Activated CD4-positive, alpha-beta T cell treated with anti-CD3 and anti-CD28 coated beads for 4 hours (primary cell): Measurements from ENCODE around the gene NFE2L1.
"Not testable (repeated sequence)": the region's sequence is repeated elsewhere in the genome, so short reads cannot be mapped to it uniquely, and the experiment has no call there.

Experiments used
- DNase-seq, 2 donors: peaks; one replicate each; pipeline ENCODE4 v3.0.0-alpha.2; 2020

NFE2L1 gene

DNA sequence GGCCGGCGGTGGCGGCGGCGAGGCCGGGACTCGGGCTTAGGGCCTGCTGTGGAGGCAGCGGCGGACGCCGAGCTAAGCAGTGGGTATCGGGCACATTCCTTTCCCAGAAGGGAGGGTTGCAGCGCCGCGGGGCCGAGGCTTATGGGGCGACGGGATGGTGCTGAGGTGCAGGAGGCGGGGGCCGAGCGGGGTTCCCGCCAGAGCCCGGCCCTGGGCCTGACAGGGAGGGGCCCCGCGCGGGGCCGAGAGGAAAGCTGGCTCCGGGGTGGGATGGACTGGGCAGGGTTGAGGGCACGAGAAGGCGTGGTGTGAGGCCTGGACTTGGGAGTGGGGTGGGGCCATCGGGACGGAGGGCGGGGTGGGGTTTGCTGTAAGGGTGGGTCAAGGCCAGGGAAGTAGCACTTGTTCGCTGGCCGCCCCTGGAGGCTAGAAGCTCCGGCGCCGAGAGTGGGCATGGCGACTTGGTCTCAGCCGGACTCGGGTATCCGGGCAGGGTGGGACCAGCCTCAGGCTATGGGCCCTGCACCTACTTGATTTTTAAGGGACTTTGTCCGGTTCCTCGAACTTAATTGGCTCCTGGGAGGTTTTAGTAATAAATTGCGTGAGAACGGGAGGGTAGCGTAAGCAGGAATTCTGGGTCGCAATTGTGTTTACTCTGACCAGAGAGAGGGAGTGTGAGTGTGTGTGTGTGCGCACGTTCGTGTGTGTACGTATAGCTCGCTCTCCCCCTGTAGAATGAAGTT is 396 bp downstream of the NFE2L1 start:
- DNase-seq = peak in 1 of 2 donors; percentile 15

DNA sequence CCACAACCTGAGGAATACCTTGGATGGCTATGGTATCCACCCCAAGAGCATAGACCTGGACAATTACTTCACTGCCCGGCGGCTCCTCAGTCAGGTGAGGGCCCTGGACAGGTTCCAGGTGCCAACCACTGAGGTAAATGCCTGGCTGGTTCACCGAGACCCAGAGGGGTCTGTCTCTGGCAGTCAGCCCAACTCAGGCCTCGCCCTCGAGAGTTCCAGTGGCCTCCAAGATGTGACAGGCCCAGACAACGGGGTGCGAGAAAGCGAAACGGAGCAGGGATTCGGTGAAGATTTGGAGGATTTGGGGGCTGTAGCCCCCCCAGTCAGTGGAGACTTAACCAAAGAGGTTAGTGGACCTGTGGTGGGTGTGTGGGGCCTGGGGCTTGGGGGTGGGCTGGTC is 3.1 kb downstream of the NFE2L1 start:
- DNase-seq = no peak

DNA sequence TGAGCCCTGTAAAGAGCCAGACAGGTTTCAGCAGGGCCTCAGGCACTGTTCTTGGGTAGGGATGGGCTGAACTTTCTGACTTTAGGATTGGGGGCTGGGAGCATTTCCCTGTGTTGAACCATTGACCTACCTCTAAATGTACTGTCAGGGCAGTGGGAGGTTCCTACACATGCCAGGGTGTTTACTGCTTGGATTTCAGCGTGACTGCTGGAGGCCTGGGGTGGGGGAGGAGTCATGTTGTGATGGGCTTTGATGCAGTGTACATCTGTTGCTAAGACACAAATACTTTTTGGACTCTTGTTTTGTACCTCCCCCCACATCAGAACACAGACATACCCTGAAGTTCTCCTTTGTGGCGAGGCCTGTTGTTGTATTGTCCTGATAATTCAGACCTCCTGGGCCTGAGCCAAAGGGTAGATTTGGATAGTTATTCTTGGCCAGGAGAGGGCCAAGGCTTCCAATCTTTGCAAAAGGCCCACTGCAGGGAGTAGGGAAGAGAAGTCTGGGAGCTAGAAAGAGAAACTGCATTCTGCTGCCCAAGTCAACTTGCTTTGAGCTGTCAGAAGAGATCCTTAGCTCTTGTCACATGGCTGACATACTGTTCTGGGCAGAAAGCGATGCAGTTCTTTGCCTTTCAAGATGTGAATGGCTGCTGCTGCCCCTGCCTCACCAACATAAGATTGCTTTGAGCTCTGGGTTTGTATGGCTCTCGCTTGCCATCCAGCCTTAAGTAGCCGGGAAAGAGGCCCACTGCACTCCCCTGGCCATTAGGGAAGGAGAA is 3.7 kb downstream of the NFE2L1 start:
- no peak for DNase-seq

DNA sequence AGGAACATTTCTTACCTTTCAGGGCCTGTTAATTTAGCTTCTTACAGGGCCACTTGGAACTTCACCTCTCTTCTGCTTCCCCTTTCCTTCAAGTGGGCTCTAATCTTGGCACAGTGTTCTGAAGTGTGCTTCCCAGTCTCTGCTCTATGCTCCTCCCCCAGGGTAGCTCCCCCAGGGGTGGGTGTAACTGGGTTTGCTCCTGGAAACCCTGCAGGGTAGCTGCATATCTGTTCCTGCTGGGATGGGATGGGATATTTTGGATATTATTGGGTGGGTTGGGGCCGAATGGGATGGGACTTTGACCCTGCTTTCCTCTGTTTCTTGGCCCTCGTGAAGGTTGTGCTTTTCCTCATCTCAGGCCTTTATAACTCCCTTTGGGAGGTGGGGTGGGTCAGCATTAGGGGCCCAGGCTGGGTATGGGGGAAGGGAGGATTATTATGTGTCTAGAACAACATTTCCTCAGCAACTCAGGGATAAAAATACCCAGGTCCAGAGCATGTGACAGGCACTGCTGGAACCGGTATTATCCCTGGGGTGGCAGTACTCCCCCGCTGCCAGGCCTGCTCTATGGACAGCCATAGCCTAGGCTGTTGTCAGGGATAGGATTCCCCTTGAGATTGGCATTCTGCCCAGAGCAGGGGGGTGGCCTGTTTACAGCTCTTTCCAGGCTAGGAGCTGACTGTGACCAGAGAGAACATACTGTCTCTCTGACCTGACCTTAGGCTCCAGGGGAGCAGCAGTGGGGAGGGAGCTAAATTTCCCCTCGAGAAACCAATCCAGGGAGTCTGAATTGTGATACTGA is 5.0 kb downstream of the NFE2L1 start:
- no peak for DNase-seq

DNA sequence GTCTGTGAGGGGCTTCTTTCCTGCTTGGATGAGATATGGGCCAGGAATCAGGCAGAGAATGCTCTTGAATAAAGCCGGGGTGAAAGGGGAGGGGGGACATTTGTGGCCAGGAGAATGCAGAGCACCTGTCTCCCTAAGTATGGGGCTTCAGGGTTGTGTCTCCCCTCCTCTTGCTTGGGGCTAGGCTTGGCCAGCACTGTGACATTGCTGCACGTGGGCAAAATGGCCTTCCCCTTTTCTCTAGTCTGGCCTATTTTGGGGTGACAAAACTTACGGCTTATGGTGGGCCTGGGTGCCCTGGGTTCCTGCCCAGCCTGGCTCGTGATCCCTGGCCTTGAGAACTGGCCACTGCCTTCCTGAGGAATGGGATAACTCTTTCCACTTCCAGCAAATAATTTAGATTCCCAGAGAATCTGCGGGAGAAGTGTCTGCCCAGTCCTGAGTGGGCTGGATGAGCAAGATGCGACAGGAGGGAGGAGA is 5.6 kb downstream of the NFE2L1 start:
- DNase-seq = no peak

DNA sequence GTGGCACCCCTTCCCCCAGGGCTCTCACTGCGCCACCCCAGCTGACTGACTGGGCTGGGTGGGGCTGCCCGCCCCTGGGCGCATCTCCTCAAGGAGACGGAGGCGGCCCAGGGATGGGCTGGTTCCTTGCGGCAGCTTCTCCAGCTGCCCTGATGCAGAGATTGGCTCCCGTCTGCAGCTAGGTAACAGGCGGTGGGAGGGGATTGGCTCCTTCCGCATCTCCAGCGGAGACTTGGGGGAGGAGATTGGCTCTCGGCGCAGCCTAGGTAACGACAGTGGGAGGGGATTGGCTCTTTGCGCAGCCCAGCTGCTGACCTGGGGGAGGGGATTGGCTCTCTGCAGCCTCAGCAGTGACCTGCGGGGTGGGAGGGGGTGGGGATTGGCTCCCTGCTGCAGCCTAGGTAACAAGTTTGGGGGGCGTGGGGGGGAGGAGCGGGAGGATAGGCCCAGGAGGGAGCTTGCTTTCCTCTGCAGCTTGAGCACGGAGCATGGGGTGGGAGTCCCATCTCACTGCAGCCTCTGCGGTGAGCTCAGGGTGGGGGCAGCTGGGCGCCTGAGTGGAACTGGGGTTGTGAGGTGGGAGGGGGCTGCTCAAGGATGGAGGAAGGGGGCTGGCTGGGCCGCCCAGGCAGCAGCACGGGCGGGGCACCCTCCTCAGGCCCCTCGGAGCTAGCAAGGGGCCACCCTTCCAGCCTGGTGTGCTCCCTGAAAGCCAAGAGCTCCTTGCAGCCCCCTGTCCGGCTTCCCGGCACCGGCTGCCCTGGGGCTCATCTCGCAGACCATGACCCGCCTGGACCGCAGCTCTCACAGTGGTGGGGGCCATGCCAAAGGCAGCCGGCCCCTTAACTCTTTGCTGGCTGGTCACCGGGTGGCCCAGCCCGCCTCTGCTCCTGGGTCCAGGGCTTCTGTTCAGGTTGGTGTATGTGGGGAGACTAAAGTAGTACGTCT is 6.4 kb downstream of the NFE2L1 start:
- DNase-seq = no peak

DNA sequence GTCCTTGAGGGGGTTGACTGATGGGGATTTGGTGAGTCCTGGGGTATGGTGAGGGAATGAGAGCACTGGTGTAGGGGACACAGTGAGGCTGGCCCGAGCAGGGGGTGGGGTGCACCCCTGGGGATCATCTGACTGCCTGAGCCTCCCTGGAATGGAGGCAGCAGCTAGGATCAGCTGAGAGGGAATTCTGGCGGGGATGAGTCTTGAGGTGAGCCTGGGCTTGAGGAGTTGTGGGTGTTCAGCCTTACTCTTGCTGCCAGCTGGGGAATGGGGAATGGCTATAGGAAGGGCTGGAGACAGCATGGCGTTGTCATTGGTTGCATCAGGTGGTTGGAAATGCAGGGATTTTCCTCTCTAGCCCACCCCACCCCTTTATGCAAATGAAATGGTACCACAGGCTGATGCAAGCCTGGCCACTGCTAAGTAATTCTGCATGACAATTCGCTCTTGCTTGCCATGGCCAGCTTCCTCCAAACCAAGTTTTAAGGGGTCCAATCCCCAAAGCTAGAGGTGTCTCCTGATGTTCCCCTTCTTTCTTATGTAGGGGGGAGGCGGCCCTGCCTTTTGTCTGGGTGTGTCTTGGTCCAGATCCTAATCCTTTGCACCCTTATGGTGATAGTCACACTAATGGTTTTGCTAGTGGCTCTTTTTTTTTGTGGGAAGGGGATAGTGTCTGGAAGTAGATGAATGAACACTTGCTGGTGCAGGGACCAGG is 7.5 kb downstream of the NFE2L1 start:
- no peak for DNase-seq

DNA sequence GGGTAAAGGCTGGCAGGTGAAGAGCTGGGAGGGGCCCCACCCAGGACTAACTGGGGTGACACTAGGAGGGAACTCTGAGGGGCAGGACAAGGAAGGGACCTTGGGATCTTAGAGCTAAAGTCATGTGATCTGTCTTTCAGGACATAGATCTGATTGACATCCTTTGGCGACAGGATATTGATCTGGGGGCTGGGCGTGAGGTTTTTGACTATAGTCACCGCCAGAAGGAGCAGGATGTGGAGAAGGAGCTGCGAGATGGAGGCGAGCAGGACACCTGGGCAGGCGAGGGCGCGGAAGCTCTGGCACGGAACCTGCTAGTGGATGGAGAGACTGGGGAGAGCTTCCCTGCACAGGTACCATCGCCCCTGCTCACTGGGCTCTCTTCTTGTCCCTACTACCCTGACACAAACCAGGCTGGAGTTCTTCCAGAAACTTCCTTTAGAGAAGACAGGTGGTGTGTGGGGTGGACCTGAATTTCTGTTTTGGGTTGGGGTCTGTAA is 8.1 kb downstream of the NFE2L1 start:
- no peak for DNase-seq

DNA sequence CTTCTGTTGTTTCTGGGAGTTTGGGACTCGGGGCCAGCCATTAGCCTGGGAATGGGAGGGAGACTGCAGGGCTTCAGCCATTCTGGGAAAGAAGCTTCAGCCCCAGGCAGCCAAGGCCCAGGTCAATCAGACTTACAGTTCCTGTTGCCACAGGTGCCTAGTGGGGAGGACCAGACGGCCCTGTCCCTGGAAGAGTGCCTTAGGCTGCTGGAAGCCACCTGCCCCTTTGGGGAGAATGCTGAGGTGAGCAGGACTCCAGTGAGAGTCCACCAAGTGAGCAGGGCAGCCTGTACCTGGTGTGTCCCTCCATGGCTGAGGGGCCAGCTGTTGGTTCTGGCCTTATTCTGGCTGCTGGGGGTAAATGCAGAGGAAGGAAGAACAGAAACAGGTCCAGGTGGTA is 8.7 kb downstream of the NFE2L1 start:
- DNase-seq = no peak

GRCh38 chr17:48057626-48058025 is 9.5 kb downstream of the NFE2L1 start:
- DNase-seq = no peak

DNA sequence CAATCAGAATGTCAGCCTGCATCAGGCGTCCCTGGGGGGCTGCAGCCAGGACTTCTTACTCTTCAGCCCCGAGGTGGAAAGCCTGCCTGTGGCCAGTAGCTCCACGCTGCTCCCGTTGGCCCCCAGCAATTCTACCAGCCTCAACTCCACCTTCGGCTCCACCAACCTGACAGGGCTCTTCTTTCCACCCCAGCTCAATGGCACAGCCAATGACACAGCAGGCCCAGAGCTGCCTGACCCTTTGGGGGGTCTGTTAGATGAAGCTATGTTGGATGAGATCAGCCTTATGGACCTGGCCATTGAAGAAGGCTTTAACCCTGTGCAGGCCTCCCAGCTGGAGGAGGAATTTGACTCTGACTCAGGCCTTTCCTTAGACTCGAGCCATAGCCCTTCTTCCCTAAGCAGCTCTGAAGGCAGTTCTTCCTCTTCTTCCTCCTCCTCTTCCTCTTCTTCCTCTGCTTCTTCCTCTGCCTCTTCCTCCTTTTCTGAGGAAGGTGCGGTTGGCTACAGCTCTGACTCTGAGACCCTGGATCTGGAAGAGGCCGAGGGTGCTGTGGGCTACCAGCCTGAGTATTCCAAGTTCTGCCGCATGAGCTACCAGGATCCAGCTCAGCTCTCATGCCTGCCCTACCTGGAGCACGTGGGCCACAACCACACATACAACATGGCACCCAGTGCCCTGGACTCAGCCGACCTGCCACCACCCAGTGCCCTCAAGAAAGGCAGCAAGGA is 10.4 kb downstream of the NFE2L1 start:
- DNase-seq = no peak

DNA sequence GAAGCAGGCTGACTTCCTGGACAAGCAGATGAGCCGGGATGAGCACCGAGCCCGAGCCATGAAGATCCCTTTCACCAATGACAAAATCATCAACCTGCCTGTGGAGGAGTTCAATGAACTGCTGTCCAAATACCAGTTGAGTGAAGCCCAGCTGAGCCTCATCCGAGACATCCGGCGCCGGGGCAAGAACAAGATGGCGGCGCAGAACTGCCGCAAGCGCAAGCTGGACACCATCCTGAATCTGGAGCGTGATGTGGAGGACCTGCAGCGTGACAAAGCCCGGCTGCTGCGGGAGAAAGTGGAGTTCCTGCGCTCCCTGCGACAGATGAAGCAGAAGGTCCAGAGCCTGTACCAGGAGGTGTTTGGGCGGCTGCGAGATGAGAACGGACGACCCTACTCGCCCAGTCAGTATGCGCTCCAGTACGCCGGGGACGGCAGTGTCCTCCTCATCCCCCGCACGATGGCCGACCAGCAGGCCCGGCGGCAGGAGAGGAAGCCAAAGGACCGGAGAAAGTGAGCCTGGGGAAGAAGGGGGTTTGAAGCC is 11.0 kb downstream of the NFE2L1 start:
- DNase-seq = no peak

- no peak for DNase-seq
Measured at GRCh38 chr17:48060249-48060648, 12.1 kb downstream of the NFE2L1 start.

- DNase-seq = no peak
Measured at GRCh38 chr17:48062273-48062672, 14.1 kb downstream of the NFE2L1 start.

DNA sequence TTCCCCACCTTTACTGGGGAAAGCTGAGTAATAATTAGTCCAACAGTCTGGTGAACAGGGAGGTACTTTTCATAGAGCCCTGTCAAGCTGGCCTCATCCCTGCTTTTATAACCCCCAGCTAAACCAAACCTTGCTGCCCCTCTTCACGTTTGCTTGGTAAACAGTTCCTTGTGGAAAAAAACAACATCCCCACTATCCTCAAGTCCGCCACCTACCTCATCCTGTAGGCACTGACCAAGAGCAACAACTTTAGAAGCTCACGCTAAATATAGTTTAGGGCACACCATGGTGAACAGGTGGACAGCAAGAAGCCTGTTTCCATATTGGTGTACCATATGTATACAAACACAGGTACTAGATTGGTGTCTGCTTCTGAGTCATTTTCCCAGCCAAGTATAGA is 16.5 kb downstream of the NFE2L1 start:
- DNase-seq = no peak

- DNase-seq = no peak
Measured at GRCh38 chr17:48066192-48066591, 18.0 kb downstream of the NFE2L1 start.

DNA sequence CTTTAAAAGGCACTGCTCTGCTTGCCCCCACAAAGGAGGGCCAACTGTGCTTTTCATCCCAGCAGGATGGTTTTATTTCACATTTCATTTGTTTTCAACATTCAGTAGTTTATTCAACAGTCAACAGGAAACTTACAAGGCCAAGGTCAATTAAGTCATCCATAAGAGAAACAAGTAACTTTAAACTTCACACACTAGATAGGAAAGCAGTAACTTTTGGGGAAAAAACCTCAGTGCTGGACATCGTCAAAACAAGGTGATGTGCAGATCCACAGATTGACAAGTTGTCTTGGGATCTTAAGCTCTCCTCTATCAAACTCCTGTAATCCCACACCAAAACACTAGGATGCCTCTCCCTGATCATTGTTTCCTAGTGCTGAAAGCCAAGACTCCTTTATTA is 18.5 kb downstream of the NFE2L1 start:
- no peak for DNase-seq

GRCh38 chr17:48067245-48067644 is 19.1 kb downstream of the NFE2L1 start:
- no peak for DNase-seq

DNA sequence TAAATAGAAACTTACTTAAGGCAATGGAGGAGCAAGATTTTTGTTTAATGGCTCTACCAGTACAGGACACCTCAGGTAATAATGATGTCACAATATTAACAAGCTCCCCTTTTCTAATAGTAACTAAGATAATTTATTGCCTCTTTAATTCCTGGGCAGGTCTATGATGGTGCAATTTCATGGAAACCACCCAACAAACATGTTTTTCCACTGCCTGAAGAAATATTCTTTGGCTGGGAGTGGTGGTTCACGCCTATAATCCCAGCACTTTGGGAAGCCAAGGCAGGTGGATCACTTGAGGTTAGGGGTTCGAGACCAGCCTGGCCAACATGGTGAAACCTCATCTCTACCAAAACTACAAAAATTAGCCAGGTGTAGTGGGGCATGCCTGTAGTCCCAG is 19.6 kb downstream of the NFE2L1 start:
- DNase-seq = not testable (repeated sequence)

DNA sequence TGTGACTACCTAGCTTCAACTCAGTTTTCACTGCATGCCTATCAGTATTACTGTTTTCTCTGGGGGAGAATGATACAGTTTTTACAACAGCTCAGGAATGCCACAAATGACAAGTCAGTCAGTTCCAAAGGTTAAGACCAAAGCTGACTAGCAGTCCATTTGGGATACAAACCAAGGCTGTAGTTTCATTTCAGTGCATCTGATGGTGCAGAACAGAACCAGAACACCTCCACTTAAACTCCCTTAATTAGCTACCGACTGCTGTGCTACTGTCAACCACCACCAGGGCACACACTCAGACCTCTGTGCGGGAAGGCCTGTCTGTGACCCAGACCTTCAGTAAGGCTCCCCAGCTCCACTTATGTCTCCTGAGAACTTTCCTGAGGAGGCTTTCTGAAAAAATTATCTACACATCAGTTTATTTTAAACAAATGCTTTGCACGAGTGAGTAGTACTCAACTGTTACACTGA is 20.4 kb downstream of the NFE2L1 start:
- DNase-seq = no peak
